ENCODE measurements around the gene HDAC9.

Gene HDAC9

DNA sequence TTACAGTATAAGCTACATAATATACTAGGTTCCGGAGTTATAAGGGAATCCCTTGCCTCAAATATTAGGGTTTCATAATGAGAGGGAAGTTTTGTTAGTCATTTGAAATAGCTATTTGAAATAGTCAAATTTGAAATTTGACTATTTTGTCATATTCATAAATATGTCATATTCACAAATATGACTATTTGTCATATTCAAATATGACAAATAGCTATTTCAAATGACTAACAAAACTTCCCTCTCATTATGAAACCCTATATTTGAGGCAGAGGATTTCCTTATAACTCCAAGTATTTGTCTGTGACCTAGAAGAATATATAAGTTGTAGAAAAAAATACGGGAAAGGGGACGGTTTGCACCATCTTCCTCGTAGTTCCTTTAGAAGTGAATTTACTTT is 76.6 kb downstream of the HDAC9 start:
- H4K20me1 ChIP-seq (ENCODE audit: insufficient read depth, low read length, poor library complexity, severe bottlenecking) = peaks cover 4% of the 10 kb centered on the region
- peaks cover 8% of the 10 kb centered on the region; the same call in 1 of the 2 replicates for H3K36me3 ChIP-seq (ENCODE audit: insufficient read depth, low read length)
- H3K9me3 ChIP-seq (ENCODE audit: insufficient read depth, low read depth, low read length) = no peaks in the 10 kb centered on the region
- H3K4me3 ChIP-seq (ENCODE audit: low read length, poor library complexity, severe bottlenecking) = no peak overlapping the region
- no peak for TF ChIP-seq EZH2phosphoT487 (IDR thresholded peaks at IDR 0.05; ENCODE audit: borderline replicate concordance)
- TF ChIP-seq, protein P1, sequence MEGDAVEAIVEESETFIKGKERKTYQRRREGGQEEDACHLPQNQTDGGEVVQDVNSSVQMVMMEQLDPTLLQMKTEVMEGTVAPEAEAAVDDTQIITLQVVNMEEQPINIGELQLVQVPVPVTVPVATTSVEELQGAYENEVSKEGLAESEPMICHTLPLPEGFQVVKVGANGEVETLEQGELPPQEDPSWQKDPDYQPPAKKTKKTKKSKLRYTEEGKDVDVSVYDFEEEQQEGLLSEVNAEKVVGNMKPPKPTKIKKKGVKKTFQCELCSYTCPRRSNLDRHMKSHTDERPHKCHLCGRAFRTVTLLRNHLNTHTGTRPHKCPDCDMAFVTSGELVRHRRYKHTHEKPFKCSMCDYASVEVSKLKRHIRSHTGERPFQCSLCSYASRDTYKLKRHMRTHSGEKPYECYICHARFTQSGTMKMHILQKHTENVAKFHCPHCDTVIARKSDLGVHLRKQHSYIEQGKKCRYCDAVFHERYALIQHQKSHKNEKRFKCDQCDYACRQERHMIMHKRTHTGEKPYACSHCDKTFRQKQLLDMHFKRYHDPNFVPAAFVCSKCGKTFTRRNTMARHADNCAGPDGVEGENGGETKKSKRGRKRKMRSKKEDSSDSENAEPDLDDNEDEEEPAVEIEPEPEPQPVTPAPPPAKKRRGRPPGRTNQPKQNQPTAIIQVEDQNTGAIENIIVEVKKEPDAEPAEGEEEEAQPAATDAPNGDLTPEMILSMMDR (conservative IDR thresholded peaks at IDR 0.05; ENCODE audit: low read length) = no peak
- H3K9me2 ChIP-seq (replicated peaks; ENCODE audit: low read depth, low read length) = no peaks in the 10 kb centered on the region
- H3K9ac ChIP-seq (ENCODE audit: low read depth, low read length, poor library complexity, severe bottlenecking) = no peak overlapping the region
- no peak overlapping the region for H2AFZ ChIP-seq (ENCODE audit: low read length)
- 0 out of 2 replicates have a peak, but pooled peaks cover under 1% of the 10 kb centered on the region for H3K79me2 ChIP-seq (ENCODE audit: insufficient read depth, low read length)
- H3K4me1 ChIP-seq (ENCODE audit: insufficient read depth, low read length, poor library complexity, severe bottlenecking) = peaks cover 6% of the 10 kb centered on the region
- H3K4me2 ChIP-seq (ENCODE audit: low read depth, low read length, poor library complexity, severe bottlenecking) = no peak overlapping the region
- no peaks in the 10 kb centered on the region for H3F3A ChIP-seq (ENCODE audit: low read depth)
- H3K27me3 ChIP-seq (ENCODE audit: insufficient read depth, low read length, poor library complexity, severe bottlenecking) = no peaks in the 10 kb centered on the region

DNA sequence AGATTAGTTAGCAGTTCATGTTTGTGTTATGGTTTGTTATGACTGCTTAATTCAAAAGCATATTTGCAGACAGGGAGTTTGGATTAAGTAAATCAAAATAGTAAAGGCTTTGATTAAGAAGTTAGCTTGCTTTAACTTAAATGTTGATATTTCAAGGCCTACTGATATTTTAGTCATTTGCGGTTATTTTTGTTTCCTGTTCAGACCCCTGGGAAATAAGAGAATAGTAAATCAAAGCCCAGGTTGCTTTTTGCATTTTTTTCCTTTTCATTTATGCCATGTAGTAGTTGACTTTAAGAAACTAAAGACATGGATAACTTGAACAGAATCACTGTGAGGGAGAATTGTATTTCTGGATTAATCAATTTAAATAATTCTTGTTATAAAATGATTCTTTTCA is 77.3 kb downstream of the HDAC9 start:
- no peaks in the 10 kb centered on the region for H3F3A ChIP-seq (ENCODE audit: low read depth)
- H3K4me3 ChIP-seq (ENCODE audit: low read length, poor library complexity, severe bottlenecking) = no peak overlapping the region
- peaks cover 14% of the 10 kb centered on the region for H3K4me1 ChIP-seq (ENCODE audit: insufficient read depth, low read length, poor library complexity, severe bottlenecking)
- TF ChIP-seq, protein P1 (conservative IDR thresholded peaks at IDR 0.05; ENCODE audit: low read length) = no peak
- H2AFZ ChIP-seq (ENCODE audit: low read length) = no peak overlapping the region
- H4K20me1 ChIP-seq (ENCODE audit: insufficient read depth, low read length, poor library complexity, severe bottlenecking) = peaks cover 4% of the 10 kb centered on the region
- no peaks in the 10 kb centered on the region for H3K79me2 ChIP-seq (ENCODE audit: insufficient read depth, low read length)
- H3K4me2 ChIP-seq (ENCODE audit: low read depth, low read length, poor library complexity, severe bottlenecking) = no peak overlapping the region
- H3K9me2 ChIP-seq (replicated peaks; ENCODE audit: low read depth, low read length) = no peaks in the 10 kb centered on the region
- no peaks in the 10 kb centered on the region for H3K27me3 ChIP-seq (ENCODE audit: insufficient read depth, low read length, poor library complexity, severe bottlenecking)
- H3K36me3 ChIP-seq (ENCODE audit: insufficient read depth, low read length) = peaks cover 8% of the 10 kb centered on the region; the same call in 1 of the 2 replicates
- H3K9me3 ChIP-seq (ENCODE audit: insufficient read depth, low read depth, low read length) = no peaks in the 10 kb centered on the region
- H3K9ac ChIP-seq (ENCODE audit: low read depth, low read length, poor library complexity, severe bottlenecking) = no peak overlapping the region

DNA sequence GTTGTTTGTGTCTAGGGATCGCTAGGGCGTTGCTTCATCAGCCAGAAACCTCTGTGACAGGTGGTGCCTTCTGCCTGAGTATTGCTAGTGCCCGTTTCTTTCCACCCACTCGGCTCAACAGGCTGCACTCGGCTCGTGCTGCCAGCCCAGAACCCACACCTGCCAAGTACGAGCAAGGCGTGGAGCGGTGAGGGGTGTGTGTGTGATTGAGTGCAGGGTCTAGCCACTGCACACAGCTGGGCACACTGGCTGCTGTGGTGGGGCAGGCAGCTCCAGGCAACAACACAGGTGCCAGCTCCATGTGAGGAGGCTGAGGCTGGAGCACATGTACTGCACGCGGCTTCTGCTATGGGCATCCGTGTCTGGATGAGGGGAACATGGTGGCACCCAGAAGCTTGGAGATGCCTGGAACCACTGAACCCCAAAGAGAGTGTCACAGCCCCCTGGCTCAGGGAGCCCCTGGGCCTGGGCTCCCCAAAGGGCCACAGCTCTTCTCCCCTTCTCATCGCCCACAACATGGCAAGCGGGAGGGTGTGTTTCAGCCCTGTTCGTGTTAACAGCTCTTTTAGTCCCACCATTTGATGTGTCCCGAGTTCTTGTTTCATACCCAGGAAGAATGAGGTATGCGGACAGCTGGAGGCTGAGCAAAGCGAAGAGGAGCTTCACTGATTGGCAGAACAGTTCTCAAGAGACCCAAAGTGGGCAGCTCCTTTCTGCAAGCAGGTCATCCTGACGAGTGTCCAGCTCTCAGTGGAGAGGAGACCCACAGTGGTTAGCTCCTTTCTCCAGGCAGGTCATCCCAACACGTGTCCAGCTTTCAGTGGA is 78.1 kb downstream of the HDAC9 start:
- Histone ChIP-seq H3K27me3 (ENCODE audit: insufficient read depth, low read length, poor library complexity, severe bottlenecking) (no peaks in the 10 kb centered on the region), H3K9me2 (replicated peaks; ENCODE audit: low read depth, low read length) (no peaks in the 10 kb centered on the region), H3K79me2 (ENCODE audit: insufficient read depth, low read length) (no peaks in the 10 kb centered on the region), H3K4me3 (ENCODE audit: low read length, poor library complexity, severe bottlenecking) (no peak overlapping the region), H3K36me3 (ENCODE audit: insufficient read depth, low read length) (peaks cover 8% of the 10 kb centered on the region; the same call in 1 of the 2 replicates), H3K9ac (ENCODE audit: low read depth, low read length, poor library complexity, severe bottlenecking) (no peak overlapping the region), H3K4me1 (ENCODE audit: insufficient read depth, low read length, poor library complexity, severe bottlenecking) (peaks cover 15% of the 10 kb centered on the region), H3K9me3 (ENCODE audit: insufficient read depth, low read depth, low read length) (no peaks in the 10 kb centered on the region), H3F3A (ENCODE audit: low read depth) (no peaks in the 10 kb centered on the region), H3K4me2 (ENCODE audit: low read depth, low read length, poor library complexity, severe bottlenecking) (no peak overlapping the region), H4K20me1 (ENCODE audit: insufficient read depth, low read length, poor library complexity, severe bottlenecking) (peaks cover 4% of the 10 kb centered on the region), H2AFZ (ENCODE audit: low read length) (no peak overlapping the region)
- TF ChIP-seq EZH2phosphoT487 (IDR thresholded peaks at IDR 0.05; ENCODE audit: borderline replicate concordance) = no peak
- TF ChIP-seq, protein P1 (conservative IDR thresholded peaks at IDR 0.05; ENCODE audit: low read length) = no peak

All from Loucy (cell line).